ENCODE measurements around the gene POLR3E. TPM values are rescaled to one million over a fixed set of nuclear protein-coding genes. Genes with fewer than 3 reads are reported as not detected.
"Not testable (repeated sequence)": the region's sequence is repeated elsewhere in the genome, so short reads cannot be mapped to it uniquely, and the experiment has no call there.

Gene POLR3E
- total RNA-seq, 4 donors from 2014 or later = 39.1 to 113 (median 65.1) TPM

DNA sequence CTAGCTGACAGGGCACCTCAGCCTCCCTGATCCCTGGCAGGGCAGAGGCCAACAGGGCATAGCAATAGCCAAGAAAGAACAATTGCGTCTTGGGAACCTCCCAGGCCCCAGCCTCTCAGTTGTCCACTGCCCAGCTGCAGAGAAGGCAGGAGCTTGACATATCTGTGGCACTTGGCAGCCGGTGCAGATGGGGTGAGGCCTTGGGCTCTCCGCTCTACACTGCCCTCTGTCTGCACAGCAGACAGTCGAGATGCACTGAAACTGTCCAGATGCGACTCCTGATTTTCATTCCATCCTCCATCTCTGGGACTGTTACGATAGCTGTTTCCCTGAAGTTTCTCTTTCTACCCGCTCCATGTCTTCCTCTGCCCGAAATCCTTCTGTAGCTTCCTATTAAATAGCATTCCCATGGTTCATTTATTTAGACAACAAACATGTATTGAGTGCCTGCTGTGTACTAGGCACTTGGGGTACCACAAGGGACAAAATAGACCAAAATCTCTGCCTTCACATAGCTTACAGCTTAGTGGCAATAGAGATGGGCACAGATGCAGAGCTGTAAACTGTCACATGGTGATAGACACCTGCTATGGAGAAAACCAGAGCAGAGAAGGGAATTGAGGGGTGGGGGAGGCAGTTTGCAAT lies 3.3 kb downstream of the POLR3E start:
- H3K4me3 ChIP-seq = no peak overlapping the region
- H3K9me3 ChIP-seq = no peaks in the 10 kb centered on the region
- H3K4me1 ChIP-seq = peaks cover 0 to 15% (median 0%) of the 10 kb centered on the region in 4 donors
- TF ChIP-seq POLR2A (IDR thresholded peaks at IDR 0.05) = no peak
- TF ChIP-seq, protein P1, sequence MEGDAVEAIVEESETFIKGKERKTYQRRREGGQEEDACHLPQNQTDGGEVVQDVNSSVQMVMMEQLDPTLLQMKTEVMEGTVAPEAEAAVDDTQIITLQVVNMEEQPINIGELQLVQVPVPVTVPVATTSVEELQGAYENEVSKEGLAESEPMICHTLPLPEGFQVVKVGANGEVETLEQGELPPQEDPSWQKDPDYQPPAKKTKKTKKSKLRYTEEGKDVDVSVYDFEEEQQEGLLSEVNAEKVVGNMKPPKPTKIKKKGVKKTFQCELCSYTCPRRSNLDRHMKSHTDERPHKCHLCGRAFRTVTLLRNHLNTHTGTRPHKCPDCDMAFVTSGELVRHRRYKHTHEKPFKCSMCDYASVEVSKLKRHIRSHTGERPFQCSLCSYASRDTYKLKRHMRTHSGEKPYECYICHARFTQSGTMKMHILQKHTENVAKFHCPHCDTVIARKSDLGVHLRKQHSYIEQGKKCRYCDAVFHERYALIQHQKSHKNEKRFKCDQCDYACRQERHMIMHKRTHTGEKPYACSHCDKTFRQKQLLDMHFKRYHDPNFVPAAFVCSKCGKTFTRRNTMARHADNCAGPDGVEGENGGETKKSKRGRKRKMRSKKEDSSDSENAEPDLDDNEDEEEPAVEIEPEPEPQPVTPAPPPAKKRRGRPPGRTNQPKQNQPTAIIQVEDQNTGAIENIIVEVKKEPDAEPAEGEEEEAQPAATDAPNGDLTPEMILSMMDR (IDR thresholded peaks at IDR 0.05) = peak in 5 of 6 experiments; percentile 15 to 69 (median 67)
- H3K36me3 ChIP-seq = peaks cover 0 to 26% (median 0%) of the 10 kb centered on the region in 3 donors
- peak; percentile 29 to 80 (median 78) for DNase-seq
- no peaks in the 10 kb centered on the region for H3K27me3 ChIP-seq
- peak overlapping the region in 1 of 4 donors; percentile 17 for H3K27ac ChIP-seq

DNA sequence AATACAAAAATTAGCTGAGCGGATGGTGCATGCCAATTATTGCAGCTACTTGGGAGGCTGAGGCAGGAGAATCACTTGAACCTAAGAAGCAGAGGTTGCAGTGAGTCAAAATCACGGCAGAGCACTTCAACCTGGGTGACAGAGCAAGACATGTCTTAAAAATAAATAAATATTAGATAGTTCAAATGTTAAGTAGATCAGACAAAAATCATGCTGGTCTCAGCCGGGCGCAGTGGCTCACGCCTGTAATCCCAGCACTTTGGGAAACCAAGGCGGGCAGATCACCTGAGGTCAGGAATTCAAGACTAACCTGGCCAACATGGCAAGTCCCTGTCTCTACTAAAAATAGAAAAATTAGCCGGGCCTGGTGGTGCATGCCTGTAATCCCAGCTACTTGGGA lies 4.2 kb downstream of the POLR3E start:
- not testable (repeated sequence) for H3K4me3 ChIP-seq, DNase-seq, H3K27ac ChIP-seq, H3K27me3 ChIP-seq, H3K9me3 ChIP-seq
- Histone ChIP-seq H3K4me1 (peaks cover 0 to 15% (median 0%) of the 10 kb centered on the region in 4 donors), H3K36me3 (peaks cover 0 to 34% (median 0%) of the 10 kb centered on the region in 3 donors)

DNA sequence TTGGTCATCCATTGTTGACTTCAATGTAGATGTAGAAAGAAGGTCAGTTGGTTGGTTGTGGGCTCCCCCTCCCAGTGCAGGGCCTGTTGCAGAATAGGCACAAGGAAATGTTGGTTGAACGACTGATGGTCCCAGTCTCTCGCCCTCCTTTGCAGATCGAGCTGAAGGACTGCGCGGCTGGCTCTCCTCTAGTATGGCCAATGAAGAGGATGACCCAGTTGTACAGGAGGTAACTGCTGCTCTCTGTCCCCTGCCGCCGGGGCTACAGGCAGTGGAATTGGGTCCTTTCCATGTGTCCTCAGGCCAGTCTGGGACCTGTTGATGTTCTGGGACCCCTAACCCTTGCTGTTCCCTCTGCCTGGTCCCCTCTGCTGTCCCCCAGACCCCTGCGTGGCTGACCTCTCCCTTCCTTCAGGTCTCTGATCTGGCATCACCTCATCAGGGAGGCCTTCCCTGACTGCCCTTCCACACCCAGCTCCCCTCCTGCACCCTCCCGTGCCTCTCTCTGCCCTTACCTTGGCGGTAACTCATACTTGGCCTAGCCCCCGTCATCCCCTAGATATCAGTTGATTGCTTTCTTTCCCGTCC lies 5.7 kb downstream of the POLR3E start:
- TF ChIP-seq, protein P1 (IDR thresholded peaks at IDR 0.05) = no peak
- TF ChIP-seq POLR2A (IDR thresholded peaks at IDR 0.05) = no peak
- no peak for DNase-seq
- no peaks in the 10 kb centered on the region for H3K27me3 ChIP-seq
- H3K9me3 ChIP-seq = no peaks in the 10 kb centered on the region
- no peak overlapping the region for H3K4me3 ChIP-seq
- peaks cover 0 to 15% (median 0%) of the 10 kb centered on the region in 4 donors for H3K4me1 ChIP-seq
- no peak overlapping the region for H3K27ac ChIP-seq
- peaks cover 0 to 49% (median 0%) of the 10 kb centered on the region in 3 donors for H3K36me3 ChIP-seq

DNA sequence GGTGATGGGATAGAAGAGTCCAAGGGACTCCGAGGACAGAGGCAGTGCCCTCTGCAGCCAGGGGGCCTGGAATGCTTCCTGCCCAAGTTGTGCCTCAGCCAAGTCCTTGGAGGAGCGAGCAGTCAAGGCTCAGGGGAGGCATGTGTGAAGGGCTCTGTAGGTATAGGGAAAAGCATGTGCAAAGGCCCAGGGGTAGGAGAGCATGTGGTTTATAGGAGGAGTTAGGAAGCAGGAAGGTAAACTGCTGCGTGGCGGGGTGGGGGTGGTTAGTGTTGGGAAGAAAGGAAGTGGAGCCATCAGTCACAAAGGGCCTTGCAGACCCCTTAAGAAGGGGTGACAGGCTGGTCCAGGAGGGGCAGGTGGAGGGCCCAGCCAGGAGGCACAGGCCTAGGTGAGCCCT lies 7.2 kb downstream of the POLR3E start:
- Histone ChIP-seq H3K27me3 (no peaks in the 10 kb centered on the region), H3K4me3 (no peak overlapping the region), H3K9me3 (no peaks in the 10 kb centered on the region), H3K27ac (no peak overlapping the region), H3K36me3 (peaks cover 0 to 63% (median 0%) of the 10 kb centered on the region in 3 donors), H3K4me1 (peaks cover 0 to 8% (median 0%) of the 10 kb centered on the region in 4 donors)
- TF ChIP-seq, protein P1 (IDR thresholded peaks at IDR 0.05) = no peak
- no peak for TF ChIP-seq POLR2A (IDR thresholded peaks at IDR 0.05)
- DNase-seq = no peak

DNA sequence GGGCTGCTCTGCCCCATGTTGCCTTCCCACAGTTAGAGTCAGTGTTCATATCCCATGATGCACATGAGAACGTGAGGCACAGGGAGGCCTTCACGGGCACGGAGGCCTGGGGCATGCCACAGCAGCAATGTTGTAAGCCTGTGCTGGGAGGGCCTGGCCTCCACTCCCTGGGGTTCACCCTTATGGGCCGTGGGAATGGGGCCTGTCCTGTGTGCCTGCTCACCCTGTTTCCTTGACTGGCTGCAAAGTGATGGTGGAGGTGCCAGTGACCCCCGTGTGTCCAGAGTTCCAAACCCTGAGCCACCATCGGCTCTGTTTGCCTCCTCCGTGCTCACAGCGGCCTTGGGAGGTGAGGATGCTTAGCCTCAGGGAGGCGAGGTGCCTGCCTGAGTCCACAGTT lies 9.6 kb downstream of the POLR3E start:
- no peak for TF ChIP-seq POLR2A (IDR thresholded peaks at IDR 0.05)
- TF ChIP-seq, protein P1 (IDR thresholded peaks at IDR 0.05) = no peak
- Histone ChIP-seq H3K36me3 (peaks cover 0 to 86% (median 0%) of the 10 kb centered on the region in 3 donors), H3K27me3 (no peaks in the 10 kb centered on the region), H3K4me1 (no peaks in the 10 kb centered on the region), H3K9me3 (no peaks in the 10 kb centered on the region), H3K27ac (no peak overlapping the region), H3K4me3 (no peak overlapping the region)
- no peak for DNase-seq

DNA sequence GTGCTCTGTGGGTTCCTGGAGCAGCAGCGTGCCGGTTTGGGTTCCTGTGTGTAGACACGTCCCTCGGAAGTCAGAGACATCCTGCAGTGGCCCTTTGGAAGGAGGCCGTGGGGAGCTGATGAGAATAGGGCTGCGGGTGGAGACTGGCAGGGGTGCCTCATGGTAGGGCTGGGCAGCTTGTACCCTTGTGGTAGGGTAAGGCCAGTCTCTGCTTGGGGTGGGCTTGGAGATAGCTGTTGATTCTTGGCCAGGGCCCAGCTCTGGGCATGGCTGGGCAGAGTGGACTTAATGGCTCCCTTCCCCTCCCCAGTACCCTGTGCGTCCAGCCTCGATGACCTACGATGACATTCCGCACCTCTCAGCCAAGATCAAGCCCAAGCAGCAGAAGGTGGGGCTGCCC lies 10.6 kb downstream of the POLR3E start:
- Histone ChIP-seq H3K27ac (no peak overlapping the region), H3K4me3 (no peak overlapping the region), H3K27me3 (no peaks in the 10 kb centered on the region), H3K36me3 (peaks cover 0 to 93% (median 0%) of the 10 kb centered on the region in 3 donors), H3K9me3 (no peaks in the 10 kb centered on the region), H3K4me1 (no peaks in the 10 kb centered on the region)
- no peak for TF ChIP-seq POLR2A (IDR thresholded peaks at IDR 0.05)
- TF ChIP-seq, protein P1 (IDR thresholded peaks at IDR 0.05) = no peak
- no peak for DNase-seq
